HG03103 (cell line): Measurements from ENCODE around the gene CORIN.
A peak's percentile ranks its signal among the peaks of the same experiment; 100 is the strongest.
"Not testable (repeated sequence)": the region's sequence is repeated elsewhere in the genome, so short reads cannot be mapped to it uniquely, and the experiment has no call there.

Source experiments
- ATAC-seq: cut with Tn5 transposase; IDR thresholded peaks from one replicate; pipeline ENCODE4 v1.9.1; 2021; ENCODE audit warnings: low read depth; ENCODE audit not compliant: unreplicated experiment

Gene CORIN

DNA sequence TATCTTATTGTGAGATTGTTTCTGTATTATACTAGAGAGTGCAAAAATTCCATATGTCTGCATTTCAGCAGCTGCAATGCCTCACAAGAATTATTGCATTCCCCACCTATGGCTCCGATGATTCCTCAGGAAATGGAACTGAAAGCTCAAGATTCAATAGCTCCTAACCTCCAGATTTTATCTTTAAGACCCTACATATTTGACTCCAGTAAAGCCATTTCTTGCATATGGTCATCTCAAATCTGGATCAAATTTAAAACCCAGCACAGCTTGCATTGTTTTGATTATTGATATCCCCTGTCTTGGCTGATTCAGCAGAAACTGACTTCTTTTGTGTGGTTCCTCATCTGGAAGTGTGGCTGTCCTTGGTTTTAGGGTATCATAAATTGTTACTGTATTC lies 142.6 kb downstream of the CORIN start:
- ATAC-seq: no peak

- ATAC-seq: no peak
Measured at GRCh38 chr4:47694322-47694721, 143.5 kb downstream of the CORIN start.

- no peak for ATAC-seq
Measured at GRCh38 chr4:47692691-47693090, 145.2 kb downstream of the CORIN start.

DNA sequence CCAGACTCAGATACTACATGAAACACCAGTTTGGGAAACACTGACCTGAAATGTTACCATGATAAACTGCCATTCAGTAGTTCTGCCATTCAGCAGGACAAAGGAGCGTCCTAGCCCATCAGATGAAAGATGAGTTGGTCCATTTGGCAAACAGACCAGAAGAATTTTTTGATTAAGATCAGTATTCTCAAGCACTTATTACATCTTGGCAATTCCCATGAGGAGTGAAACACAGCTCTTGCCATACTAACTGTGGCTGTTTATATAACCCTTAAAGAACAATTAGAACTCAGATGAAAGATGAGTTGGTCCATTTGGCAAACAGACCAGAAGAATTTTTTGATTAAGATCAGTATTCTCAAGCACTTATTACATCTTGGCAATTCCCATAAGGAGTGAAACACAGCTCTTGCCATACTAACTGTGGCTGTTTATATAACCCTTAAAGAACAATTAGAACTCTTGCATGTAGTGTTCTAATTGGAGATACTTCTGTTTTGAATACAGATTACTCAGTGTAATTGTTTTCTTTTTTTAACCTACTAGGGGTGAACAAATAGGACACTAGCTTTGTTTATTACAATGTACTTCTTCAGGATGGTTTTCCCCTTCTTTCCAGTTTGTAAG lies 146.0 kb downstream of the CORIN start:
- ATAC-seq: not testable (repeated sequence)

DNA sequence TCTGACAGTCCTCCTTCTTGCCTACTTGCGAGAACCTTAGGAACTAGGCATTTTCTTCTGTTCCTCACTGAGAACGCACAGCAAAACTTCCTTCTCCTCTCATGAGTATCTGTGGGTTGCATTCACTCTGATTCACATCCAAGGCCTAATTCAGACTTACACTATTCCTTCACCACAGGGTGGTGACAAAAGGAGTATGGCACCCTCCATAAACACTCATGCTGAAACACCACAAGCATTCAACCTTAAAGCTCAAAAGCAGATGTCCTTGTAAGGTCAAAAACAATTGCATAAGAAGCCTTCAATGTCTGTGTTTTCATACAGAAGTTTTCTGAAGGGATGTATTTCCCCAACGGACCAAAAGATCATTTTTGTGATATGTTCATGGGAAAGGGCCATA lies 147.3 kb downstream of the CORIN start:
- ATAC-seq: no peak

GRCh38 chr4:47686294-47686872 lies 151.5 kb downstream of the CORIN start:
- ATAC-seq: no peak

DNA sequence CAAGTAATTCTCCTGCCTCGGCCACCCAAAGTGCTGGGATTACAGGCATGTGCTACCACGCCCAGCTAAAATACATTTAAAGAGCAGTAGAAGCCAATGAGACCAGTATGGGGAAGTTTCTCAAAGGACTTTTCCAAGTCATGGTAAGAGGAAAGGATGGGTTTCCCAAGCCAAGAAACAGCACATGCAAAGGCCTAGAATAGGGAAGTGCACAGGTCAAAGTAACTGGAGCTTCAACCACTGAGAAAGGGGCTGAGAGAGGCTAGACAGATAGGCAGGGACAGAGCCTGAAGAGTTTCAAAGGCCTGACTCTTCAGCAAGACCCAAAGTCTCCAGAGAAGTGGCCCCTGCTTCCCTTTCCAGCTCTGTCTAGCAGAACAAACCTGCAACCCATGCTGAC lies 162.1 kb downstream of the CORIN start:
- no peak for ATAC-seq

- no peak for ATAC-seq
Measured at GRCh38 chr4:47674144-47674543, 163.7 kb downstream of the CORIN start.

DNA sequence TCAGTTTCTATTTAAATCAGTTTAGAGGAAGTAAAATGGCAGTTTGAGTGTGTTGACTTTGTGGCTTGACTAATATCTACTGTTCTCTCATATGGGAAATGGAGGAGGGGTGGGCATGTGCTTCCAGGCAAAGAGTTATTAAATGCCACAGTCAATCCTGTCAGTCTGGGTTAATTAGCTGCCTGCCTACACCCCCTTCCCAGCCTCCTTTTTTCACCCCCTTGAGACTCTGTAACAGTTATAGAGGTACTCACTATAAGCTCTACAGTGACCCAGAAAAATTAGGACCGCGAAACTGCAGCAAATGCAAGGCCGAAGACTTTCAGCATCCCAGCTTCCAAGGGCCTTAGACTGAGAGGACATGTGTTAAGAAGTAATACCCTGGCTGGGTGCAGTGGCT lies 165.2 kb downstream of the CORIN start:
- ATAC-seq: no peak

- no peak for ATAC-seq
Measured at GRCh38 chr4:47669946-47670345, 167.9 kb downstream of the CORIN start.

- peak; percentile 77 for ATAC-seq
Measured at GRCh38 chr4:47668810-47669408, 169.0 kb downstream of the CORIN start.

GRCh38 chr4:47668256-47668655 lies 169.6 kb downstream of the CORIN start:
- no peak for ATAC-seq

- ATAC-seq: no peak
Measured at GRCh38 chr4:47667552-47667951, 170.3 kb downstream of the CORIN start.

DNA sequence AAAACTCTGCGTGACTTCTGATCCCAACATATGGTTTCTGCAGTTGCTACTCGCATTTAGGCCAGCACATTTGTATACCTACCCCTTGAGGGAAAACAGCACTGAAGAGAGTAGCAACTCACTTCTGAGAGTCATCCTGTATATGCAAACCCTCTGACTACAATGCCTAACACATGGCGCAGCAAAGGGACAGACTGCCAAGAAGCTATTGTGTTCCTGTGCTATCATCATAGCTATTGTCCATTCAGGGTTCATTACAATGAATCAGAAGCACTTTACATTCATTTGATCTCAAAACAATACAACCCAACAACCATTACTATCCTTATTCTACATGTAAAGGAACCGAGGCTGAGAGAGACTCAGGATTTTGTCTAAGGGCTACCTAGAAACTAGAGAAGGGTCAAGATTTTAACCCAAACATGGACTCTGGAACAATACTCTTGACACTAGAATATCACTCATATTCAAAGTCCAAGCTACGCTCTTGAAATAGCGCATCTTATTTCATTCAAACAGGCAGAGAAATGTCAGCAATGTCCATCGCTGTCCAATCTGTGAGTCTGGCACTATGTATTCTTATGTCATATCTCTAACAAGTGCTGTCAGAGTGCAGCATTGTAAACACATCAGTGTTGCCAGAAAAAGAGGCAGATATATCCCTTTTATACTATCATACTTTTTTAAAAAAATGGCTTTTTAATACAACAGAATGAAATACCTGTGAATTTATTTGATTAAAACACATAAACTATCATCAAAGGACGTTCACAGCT lies 173.6 kb downstream of the CORIN start:
- no peak for ATAC-seq

GRCh38 chr4:47662975-47663374 lies 174.9 kb downstream of the CORIN start:
- no peak for ATAC-seq

GRCh38 chr4:47661741-47662140 lies 176.1 kb downstream of the CORIN start:
- ATAC-seq: no peak

DNA sequence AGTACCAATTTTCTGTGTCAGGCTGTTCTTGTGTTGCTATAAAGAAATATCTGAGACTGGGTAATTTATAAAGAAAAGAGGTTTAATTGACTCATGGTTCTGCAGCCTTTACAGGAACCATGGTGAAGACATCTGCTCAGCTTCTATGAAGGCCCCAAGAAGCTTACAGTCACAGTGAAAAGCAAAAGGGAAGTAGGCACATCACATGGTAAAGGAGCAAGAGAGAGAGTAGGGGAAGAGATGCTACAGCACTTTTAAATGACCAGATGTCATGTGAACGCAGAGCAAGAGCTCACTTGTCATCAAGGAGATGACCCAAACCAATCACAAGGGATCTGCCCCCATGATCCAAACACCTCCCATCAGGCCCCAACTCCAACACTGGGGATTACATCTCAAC lies 178.5 kb downstream of the CORIN start:
- no peak for ATAC-seq

GRCh38 chr4:47654972-47655693 lies 182.7 kb downstream of the CORIN start:
- ATAC-seq: no peak

DNA sequence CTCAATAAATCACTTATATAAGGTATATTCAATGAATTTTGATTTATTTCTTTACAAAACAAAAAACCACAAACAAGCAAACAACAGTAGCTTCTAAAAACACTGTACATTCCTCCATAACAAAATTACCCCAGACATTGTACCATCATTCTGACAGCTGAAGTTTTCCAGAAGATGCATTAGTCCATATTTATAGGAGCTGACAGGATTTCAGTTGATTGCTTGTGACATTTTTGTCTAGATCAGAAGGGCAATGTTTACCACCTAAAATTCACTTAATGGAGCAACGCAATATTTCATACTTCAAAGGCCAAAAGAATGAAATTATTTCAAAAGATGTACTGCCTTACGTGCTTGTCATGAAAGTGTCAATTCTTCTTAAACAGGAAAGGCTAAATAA lies 185.8 kb downstream of the CORIN start:
- ATAC-seq: no peak

GRCh38 chr4:47651231-47651630 lies 186.6 kb downstream of the CORIN start:
- no peak for ATAC-seq

DNA sequence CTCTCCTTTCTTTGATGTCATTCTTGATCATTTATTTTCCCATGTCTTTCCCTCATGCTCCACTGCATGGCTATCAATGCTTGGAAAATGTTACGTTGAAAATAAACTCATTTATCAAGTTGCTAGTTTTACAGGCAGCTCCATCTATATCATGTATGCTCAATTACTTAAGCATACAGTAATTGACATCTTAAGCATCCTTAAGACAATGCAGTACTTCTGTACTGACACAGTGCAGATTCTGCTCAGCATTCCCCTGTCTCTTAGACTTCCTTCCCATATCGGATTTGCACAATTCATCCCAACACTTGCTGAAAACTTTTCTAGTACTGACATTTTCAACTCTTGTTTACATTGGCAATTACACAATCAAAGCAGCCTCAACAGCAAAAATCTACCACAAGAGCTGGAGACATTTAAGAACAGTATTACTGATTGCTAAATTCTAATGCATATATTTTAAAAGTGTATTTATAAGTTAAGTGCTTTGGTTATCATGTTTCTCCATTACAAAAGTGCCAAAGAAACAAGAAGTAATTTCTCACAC lies 187.2 kb downstream of the CORIN start:
- no peak for ATAC-seq
